GM19025 (cell line): ENCODE measurements around the gene TSEN34.
A peak's percentile ranks its signal among the peaks of the same experiment; 100 is the strongest.
"Not testable (repeated sequence)": the region's sequence is repeated elsewhere in the genome, so short reads cannot be mapped to it uniquely, and the experiment has no call there.

Source experiments
- ATAC-seq: cut with Tn5 transposase; IDR thresholded peaks from one replicate; pipeline ENCODE4 v1.9.1; 2021; ENCODE audit warnings: mild to moderate bottlenecking, low read depth, moderate library complexity; ENCODE audit not compliant: unreplicated experiment

TSEN34 gene

GRCh38 chr19:54183431-54183830, 7.7 kb upstream of the TSEN34 start:
- ATAC-seq = no peak

DNA sequence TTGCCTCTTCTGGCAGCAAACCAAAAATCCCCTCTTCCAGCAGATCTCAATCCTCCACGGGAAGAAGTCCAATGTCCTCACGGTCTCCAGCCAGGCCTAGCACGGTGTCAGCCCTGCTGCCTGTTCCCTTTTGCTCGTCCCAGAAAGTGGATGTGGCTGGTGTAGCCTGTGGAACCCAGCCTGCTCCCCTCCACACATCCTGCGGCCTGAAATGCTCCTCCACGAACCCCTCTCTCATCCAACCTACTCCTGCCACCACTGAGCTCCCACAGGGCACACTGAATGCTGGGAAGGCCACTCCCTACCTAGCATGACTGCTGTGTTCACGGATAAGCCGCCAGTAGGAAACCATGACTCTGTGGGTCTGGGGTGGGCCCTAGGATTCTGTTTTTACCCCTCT, 4.8 kb upstream of the TSEN34 start:
- ATAC-seq = no peak

DNA sequence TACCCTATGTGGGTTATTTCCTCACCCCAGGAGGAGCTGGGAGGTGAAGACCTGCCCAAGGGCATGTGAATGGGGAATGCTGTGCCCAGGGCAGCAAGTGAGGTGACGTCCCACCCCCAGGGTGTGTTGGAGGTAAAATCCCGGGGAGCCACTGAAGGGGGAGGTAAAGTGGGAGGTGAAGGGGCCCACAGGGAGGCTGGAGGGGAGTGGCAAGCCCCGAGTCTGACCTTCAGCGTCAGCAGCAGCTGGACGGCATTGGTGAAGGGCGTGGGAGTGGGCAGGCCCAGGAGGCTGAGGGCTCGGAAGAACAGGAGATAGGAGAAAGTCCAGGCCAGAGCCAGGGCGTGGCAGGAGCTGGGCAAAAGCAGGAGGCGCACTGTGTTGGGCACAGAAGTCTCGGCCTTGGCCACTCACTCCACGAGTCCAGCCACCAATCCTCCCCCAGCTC, 4.2 kb upstream of the TSEN34 start:
- ATAC-seq = no peak

GRCh38 chr19:54188215-54188871, 2.8 kb upstream of the TSEN34 start:
- no peak for ATAC-seq

- ATAC-seq = peak; percentile 12
Observed at GRCh38 chr19:54189145-54189734, 1.9 kb upstream of the TSEN34 start, which contains the start of gene MBOAT7. TSS of gene MBOAT7 (minus strand) at chr19:54189580. CDS start at chr19:54188508, 1,072 bp downstream.

GRCh38 chr19:54189735-54190502, 1.2 kb upstream of the TSEN34 start:
- peak; percentile 39 for ATAC-seq

GRCh38 chr19:54190503-54191010, 551 bp upstream of the TSEN34 start:
- ATAC-seq = peak; percentile 39

- no peak for ATAC-seq
Observed at GRCh38 chr19:54191811-54192453, 824 bp downstream of the TSEN34 start.

- no peak for ATAC-seq
Observed at GRCh38 chr19:54193011-54193410, 1.9 kb downstream of the TSEN34 start.

GRCh38 chr19:54194463-54194862, 3.4 kb downstream of the TSEN34 start:
- not testable (repeated sequence) for ATAC-seq

GRCh38 chr19:54196536-54196935, 5.4 kb downstream of the TSEN34 start:
- ATAC-seq = no peak

DNA sequence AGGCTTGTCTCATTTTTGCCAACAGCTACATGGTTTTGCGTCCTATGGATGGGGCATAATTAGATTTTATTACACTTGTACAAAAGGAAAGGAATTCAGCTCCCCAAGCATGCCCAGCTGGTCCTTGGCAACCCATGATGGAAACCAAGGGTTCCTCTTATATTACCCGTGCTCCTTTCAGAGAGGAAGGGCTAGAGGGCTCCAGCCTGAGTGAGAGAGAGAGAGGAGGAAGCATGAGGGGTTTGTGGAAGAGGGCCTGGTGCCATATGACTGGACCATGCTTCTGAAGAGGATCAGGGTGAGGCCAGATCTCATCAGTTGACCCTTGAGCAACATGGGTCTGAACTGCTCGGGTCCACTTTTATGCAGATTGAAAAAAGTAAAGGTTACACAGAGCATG, 6.0 kb downstream of the TSEN34 start:
- ATAC-seq = no peak

- no peak for ATAC-seq
Observed at GRCh38 chr19:54199401-54199800, 8.3 kb downstream of the TSEN34 start.

GRCh38 chr19:54201172-54201701, 10.1 kb downstream of the TSEN34 start:
- no peak for ATAC-seq

GRCh38 chr19:54201980-54202379, 10.9 kb downstream of the TSEN34 start:
- no peak for ATAC-seq

GRCh38 chr19:54203151-54203611, 12.1 kb downstream of the TSEN34 start:
- no peak for ATAC-seq

DNA sequence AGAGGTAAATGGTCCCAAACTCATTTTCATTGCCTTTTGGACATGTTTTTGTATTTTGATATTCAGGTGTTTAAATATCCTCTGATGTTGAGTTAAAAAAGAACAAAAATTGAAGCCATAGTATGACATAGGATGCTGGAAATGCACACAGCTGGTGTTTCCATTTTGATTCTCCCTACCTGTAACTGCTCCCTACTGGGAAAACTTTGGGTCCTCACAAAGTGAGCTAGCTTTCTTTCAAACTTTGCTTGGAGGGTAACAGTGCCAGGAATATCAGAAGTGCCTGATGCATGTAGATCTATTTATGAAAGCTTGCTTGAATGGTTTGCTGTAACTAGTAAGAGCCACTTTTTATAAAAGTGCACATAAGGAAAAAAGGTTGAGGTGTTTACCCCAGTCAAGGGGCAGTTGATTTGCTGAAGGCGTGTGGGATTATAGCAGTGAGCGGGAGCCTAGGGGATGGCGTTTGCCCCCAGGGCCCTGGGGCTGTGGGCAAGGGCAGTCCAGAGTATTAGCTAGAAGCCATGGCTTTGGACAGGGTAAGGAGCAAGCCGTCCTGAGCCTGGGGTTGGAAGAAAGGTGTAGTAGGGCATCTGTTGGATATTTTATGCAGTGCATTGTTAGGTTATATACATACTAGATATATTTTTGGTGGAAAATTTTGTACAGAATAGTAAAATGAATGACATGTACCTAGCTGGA, 13.8 kb downstream of the TSEN34 start:
- ATAC-seq = no peak

DNA sequence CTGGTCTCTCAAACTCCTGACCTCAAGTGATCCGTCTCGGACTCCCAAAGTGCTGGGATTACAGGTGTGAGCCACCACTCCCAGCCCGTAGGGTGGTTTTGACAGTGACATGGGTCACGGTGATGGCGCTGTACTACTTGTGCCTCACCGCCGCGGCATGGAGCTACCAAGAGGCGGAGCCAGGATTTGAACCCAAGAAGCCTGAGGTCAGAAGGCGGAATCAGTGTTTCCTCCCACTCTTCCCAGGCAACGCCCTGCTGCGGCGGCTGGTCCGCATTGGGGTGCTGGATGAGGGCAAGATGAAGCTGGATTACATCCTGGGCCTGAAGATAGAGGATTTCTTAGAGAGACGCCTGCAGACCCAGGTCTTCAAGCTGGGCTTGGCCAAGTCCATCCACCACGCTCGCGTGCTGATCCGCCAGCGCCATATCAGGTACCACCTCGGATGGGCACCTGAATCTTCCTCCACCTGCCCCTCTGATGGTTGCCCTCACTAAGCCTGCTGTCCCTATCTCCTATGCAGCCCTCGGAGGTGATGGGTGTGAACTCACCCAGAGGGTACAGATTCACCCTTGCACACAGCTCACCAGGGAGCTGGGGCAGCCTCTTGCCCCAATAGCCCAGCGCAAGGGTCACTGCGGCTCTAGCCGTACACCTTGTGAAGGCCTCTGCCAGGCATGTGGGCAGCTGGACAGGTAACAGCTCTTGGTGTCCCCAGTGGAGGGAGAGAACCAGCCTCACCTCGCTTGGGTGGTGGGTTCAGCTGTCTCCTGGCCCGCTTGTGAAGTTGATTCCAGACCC, 15.1 kb downstream of the TSEN34 start:
- ATAC-seq = no peak

DNA sequence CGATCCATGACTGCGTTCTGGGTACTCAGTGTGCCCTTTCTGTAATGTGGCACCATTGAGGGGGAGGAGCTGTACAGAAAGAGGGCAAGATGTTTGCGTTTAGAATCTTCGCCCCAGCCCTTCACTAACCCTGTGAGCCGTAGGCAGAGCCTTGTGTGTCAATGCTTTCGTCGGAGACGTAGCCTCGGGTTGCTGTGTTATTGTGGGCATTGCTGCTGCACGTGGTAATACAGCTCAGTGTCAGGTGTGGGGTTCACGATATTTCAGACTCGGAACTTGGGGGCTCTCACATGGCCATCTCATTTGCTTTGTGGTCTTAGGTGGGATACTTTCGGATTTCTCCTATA, 15.7 kb downstream of the TSEN34 start:
- ATAC-seq = no peak
